ENCODE results near the gene CPT1A. TPM values are rescaled to one million over a fixed set of nuclear protein-coding genes. Genes with fewer than 3 reads are reported as not detected.

The CPT1A gene
- total and polyA plus RNA-seq, 3 donors from 2014 or later: 39.2 to 58.5 (median 49.1) TPM

DNA sequence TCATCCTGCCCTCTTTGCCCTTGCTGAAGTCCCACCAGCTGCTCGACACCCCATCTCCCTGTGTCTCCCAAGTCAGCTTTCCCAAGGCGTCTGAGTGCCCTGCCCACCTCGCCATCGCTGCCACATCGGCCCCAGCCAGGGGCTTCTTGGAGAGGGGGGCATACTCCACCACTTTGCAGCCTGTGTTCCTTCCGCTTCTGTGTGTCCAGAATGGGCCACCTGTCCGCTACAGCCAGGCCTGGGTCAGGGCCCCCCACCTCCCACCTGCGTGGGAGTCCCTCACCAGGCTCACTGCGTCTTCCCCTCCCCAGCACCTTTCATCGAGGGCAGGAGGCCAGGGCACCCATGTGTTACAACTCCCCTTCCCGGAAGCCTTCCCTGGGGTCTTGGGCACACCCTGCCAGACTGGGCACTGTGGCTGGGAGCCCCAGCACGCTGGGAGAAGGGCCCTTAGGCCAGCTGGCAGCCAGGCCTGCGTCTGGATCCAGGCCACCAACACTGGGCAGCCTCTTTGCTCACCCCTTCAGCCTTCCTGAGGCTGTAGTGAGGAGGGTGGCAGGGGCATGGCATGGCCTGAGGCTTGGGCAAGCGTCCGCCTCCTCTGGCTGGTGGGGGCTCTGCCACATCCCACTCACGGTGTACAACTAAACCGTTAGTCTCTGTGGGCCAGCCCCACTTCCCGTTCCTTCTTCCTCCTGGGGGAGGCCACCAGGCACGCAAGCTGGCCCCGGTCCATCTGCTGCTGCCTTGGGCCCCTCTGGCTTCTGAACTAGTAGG lies 13.4 kb downstream of the CPT1A start:
- 58 to 73% methylated on average over 7 to 20 of the region's 20 CpGs for WGBS, 2 donors
- DNase-seq: peak; percentile 30
- TF ChIP-seq, protein P1, sequence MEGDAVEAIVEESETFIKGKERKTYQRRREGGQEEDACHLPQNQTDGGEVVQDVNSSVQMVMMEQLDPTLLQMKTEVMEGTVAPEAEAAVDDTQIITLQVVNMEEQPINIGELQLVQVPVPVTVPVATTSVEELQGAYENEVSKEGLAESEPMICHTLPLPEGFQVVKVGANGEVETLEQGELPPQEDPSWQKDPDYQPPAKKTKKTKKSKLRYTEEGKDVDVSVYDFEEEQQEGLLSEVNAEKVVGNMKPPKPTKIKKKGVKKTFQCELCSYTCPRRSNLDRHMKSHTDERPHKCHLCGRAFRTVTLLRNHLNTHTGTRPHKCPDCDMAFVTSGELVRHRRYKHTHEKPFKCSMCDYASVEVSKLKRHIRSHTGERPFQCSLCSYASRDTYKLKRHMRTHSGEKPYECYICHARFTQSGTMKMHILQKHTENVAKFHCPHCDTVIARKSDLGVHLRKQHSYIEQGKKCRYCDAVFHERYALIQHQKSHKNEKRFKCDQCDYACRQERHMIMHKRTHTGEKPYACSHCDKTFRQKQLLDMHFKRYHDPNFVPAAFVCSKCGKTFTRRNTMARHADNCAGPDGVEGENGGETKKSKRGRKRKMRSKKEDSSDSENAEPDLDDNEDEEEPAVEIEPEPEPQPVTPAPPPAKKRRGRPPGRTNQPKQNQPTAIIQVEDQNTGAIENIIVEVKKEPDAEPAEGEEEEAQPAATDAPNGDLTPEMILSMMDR (IDR thresholded peaks at IDR 0.05): no peak
- TF ChIP-seq POLR2A (IDR thresholded peaks at IDR 0.05): no peak
- Histone ChIP-seq H3K9me3 (no peaks in the 10 kb centered on the region), H3K36me3 (ENCODE audit: low read depth, missing control alignments) (no peaks in the 10 kb centered on the region), H3K27me3 (no peaks in the 10 kb centered on the region), H3K27ac (peak overlapping the region in 1 of 2 donors; percentile 68), H3K4me3 (no peak overlapping the region), H3K4me1 (peaks cover 43% of the 10 kb centered on the region)
- intact Hi-C loops (cut with DNase I; ENCODE audit: low total_unique reads): no loop called here

DNA sequence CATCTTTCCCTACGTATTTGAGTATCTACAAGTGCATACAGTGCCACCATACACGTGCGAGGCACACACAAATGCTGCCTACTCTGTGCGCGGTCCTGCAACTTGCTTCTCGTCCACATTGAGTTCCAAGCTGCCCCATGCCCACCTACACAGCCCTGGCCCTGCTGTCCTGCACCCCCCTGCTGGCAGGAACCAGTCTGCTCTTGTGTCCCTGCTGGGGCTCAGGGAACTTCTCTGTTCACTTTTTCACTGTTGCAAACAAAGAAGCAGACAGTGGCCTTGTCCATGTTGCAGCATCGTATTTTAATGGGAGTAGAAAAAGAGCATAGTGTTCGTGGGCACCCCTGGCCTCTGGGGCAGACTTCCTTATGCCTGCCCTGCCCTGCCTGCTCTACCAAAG lies 14.0 kb downstream of the CPT1A start:
- Histone ChIP-seq H3K36me3 (ENCODE audit: low read depth, missing control alignments) (no peaks in the 10 kb centered on the region), H3K27me3 (no peaks in the 10 kb centered on the region), H3K27ac (no peak overlapping the region), H3K4me1 (peaks cover 37% of the 10 kb centered on the region), H3K9me3 (no peaks in the 10 kb centered on the region), H3K4me3 (no peak overlapping the region)
- intact Hi-C loops (cut with DNase I; ENCODE audit: low total_unique reads): no loop called here
- TF ChIP-seq POLR2A (IDR thresholded peaks at IDR 0.05): no peak
- TF ChIP-seq, protein P1 (IDR thresholded peaks at IDR 0.05): no peak
- peak; percentile 56 for DNase-seq
- WGBS, 2 donors: 60 to 75% methylated on average over 8 of the region's 8 CpGs

DNA sequence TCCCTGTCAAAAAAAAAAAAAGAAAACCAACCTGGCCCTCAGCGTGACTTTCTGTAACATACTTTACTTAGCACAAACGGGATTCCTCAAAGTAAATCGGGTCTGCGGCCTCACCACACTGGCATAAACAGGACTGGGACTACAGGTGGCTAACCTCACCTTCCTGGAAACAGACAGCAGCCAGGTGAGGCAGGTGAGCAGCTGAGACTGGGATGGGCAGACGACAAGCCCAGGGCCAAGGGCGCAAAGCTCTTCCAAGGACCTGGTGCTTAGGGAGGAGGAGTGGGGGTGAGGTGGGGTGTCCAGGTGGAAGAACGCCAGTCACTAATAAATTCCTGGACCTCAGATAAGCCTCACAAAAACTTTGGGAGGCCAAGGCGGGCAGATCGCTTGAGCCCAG lies 15.0 kb downstream of the CPT1A start:
- WGBS, 2 donors: 77 to 80% methylated on average over 9 of the region's 9 CpGs
- peaks cover 28% of the 10 kb centered on the region for H3K4me1 ChIP-seq
- no peaks in the 10 kb centered on the region for H3K27me3 ChIP-seq
- no peaks in the 10 kb centered on the region for H3K36me3 ChIP-seq (ENCODE audit: low read depth, missing control alignments)
- intact Hi-C loops (cut with DNase I; ENCODE audit: low total_unique reads): no loop called here
- no peaks in the 10 kb centered on the region for H3K9me3 ChIP-seq
- no peak overlapping the region for H3K4me3 ChIP-seq
- peak overlapping the region in 1 of 2 donors; percentile 24 for H3K27ac ChIP-seq
- TF ChIP-seq, protein P1 (IDR thresholded peaks at IDR 0.05): no peak
- no peak for TF ChIP-seq POLR2A (IDR thresholded peaks at IDR 0.05)
- DNase-seq: no peak

DNA sequence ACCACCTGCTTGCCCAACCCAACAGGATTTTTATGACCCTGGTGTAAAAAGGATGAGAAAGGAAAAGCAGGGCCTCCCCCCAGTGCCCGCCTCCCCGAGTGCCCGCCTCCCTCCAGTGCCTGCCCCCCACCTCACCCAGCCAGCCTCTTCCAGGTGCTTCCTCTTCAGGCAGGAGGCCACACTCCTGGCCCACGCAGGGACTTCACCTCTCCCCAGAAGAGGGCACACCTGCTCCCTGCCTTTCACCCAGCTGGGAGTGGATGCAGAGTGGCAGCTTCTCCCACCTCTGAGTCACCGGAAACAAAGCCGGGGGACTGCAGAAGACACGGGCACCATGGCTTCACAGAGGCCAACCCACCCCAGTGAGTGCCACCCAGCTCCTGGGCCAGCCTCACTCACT lies 16.1 kb downstream of the CPT1A start:
- no peak overlapping the region for H3K4me3 ChIP-seq
- H3K27ac ChIP-seq: no peak overlapping the region
- TF ChIP-seq, protein P1 (IDR thresholded peaks at IDR 0.05): no peak
- TF ChIP-seq POLR2A (IDR thresholded peaks at IDR 0.05): no peak
- intact Hi-C loops (cut with DNase I; ENCODE audit: low total_unique reads): no loop called here
- H3K4me1 ChIP-seq: peaks cover 26% of the 10 kb centered on the region
- no peaks in the 10 kb centered on the region for H3K27me3 ChIP-seq
- no peaks in the 10 kb centered on the region for H3K9me3 ChIP-seq
- 66 to 67% methylated on average over 1 to 7 of the region's 7 CpGs for WGBS, 2 donors
- H3K36me3 ChIP-seq (ENCODE audit: low read depth, missing control alignments): no peaks in the 10 kb centered on the region
- no peak for DNase-seq

DNA sequence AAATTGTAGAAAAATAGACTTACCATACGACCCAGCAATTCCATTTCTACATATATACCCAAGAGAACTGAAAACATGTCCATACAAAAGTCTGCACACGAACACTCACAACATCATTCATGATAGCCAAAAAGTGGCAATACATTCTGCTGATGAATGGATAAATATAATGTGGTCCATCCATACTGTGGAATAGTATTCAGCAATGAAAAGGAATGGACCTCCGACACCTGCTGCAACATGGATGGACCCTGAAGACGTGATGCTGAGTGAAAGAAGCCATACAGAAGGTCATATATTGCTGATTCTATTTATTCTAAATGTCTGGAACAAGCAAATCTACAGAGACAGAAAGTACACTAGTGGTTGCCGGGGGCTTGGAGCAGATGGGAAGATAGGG lies 19.2 kb downstream of the CPT1A start:
- Histone ChIP-seq H3K27me3 (no peaks in the 10 kb centered on the region), H3K27ac (no peak overlapping the region), H3K9me3 (no peaks in the 10 kb centered on the region), H3K36me3 (ENCODE audit: low read depth, missing control alignments) (no peaks in the 10 kb centered on the region), H3K4me1 (peaks cover 13% of the 10 kb centered on the region), H3K4me3 (no peak overlapping the region)
- no peak for DNase-seq
- TF ChIP-seq POLR2A (IDR thresholded peaks at IDR 0.05): no peak
- TF ChIP-seq, protein P1 (IDR thresholded peaks at IDR 0.05): no peak
- intact Hi-C loops (cut with DNase I; ENCODE audit: low total_unique reads): no loop called here
- WGBS, 2 donors: 82 to 91% methylated on average over 5 of the region's 5 CpGs

Data from testis (tissue), 3 donors.